LNCAP (cell line): ENCODE measurements around the gene C1orf198.

Source experiments
- TF ChIP-seq, protein P1 (sequence below): fragments of 450-650 bp; IDR thresholded peaks from 2 replicates; pipeline ENCODE4 v1.5.1; 2017; ENCODE audit warnings: mild to moderate bottlenecking

Gene C1orf198

GRCh38 chr1:230865062-230865817 is 3.1 kb downstream of the C1orf198 start:
- TF ChIP-seq, protein P1, sequence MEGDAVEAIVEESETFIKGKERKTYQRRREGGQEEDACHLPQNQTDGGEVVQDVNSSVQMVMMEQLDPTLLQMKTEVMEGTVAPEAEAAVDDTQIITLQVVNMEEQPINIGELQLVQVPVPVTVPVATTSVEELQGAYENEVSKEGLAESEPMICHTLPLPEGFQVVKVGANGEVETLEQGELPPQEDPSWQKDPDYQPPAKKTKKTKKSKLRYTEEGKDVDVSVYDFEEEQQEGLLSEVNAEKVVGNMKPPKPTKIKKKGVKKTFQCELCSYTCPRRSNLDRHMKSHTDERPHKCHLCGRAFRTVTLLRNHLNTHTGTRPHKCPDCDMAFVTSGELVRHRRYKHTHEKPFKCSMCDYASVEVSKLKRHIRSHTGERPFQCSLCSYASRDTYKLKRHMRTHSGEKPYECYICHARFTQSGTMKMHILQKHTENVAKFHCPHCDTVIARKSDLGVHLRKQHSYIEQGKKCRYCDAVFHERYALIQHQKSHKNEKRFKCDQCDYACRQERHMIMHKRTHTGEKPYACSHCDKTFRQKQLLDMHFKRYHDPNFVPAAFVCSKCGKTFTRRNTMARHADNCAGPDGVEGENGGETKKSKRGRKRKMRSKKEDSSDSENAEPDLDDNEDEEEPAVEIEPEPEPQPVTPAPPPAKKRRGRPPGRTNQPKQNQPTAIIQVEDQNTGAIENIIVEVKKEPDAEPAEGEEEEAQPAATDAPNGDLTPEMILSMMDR = no peak

GRCh38 chr1:230864441-230864840 is 3.9 kb downstream of the C1orf198 start:
- TF ChIP-seq, protein P1 = no peak

DNA sequence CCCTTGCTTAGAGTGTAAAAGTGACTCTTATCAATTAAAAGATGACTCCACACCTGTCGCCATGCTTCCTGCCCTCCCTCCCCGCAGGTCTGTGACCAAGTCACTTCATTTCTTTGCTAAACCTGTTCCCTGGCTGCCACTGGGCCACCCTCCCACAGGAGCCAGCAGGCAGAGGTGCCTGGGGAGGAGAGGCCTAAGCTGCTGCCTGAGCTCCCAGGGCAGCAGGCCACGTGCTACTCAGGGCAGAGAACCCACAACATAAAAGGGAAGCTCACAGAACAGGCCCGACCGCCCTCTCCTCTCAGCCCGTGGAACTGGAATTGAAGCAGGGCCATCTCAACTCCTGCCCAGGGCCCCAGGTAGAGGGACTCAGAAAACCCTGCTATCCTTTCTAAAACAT is 4.9 kb downstream of the C1orf198 start:
- TF ChIP-seq, protein P1 = no peak

DNA sequence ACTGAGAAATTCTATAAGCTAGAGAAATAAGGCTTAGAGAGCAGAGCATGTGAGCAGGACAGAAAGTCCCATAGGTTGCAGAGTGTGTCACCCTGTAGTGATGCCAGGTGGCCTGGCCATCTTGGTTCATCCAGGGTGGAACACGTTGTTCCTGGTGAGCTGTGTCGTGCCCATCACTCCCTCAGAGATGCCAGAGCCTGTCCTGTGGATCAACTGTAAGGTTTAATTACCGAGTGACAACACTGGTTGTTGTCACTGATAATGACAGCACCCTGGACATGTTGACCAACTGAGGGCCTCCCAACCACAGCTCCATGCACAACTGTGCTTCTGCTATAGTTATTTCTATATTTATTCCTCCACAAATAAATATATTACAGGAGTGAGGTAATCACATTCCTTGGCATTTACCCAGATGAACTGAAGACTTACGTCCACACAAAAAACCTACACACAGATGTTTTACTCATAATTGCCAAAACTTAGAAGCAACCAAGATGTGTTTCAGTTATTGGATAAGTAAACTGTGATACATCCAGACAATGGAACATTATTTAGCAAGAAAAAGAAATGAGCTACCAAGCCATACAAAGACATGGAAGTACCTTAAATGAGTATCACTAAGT is 6.2 kb downstream of the C1orf198 start:
- TF ChIP-seq, protein P1 = no peak

DNA sequence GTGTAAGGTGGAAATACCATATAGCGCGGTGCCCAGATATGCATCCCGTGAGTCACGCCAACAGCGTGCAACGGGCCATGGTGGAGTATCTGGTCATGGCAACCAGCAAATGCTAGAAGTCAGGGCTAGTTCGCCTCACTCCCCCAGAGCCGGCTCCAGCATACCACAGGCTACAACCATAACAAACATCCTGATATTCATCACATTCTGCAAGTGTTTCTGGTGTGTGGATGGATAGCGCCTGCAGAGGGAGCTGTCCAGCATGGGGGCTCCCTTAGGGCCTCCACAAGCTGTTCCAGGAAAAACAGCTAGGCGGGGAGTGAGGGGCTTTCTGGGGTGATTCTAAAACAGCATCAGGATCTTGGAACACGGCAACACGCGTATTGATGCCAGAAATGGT is 6.8 kb downstream of the C1orf198 start:
- TF ChIP-seq, protein P1 = 0 out of 2 replicates have a peak, but pooled peaks have one; percentile 8

DNA sequence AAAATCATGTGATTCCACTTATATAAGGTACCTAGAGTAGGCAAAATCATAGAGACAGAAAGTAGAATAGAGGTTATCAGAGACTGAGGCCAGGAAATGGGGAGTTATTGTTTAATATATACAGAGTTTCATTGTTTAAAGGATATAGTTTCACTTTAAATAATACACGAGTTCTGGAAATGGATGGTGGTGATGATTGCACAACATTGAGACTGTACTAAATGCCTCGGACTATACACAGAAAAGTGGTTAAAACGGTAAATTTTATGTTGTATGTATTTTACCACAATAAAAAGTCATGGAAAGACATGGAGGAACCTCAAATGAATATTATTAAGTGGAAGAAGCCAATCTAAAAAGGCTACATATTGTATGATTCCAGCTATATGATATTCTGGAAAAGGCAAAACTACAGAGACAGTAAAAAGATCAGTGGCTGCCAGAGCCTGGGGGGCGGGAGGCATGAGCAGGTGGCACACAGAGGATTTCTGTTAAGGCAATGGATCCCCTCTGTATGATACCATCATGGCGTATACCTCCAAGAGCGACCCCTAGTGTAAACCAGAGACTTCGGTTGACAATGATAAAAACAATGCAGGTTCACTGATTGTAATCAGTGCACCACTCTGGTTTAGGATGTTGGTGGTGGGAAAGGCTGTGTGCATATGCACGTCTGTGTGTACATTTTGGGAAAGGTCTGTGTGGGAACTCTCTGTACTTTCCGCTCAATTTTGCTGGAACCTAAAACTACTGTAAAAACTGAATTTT is 7.5 kb downstream of the C1orf198 start:
- TF ChIP-seq, protein P1 = no peak

DNA sequence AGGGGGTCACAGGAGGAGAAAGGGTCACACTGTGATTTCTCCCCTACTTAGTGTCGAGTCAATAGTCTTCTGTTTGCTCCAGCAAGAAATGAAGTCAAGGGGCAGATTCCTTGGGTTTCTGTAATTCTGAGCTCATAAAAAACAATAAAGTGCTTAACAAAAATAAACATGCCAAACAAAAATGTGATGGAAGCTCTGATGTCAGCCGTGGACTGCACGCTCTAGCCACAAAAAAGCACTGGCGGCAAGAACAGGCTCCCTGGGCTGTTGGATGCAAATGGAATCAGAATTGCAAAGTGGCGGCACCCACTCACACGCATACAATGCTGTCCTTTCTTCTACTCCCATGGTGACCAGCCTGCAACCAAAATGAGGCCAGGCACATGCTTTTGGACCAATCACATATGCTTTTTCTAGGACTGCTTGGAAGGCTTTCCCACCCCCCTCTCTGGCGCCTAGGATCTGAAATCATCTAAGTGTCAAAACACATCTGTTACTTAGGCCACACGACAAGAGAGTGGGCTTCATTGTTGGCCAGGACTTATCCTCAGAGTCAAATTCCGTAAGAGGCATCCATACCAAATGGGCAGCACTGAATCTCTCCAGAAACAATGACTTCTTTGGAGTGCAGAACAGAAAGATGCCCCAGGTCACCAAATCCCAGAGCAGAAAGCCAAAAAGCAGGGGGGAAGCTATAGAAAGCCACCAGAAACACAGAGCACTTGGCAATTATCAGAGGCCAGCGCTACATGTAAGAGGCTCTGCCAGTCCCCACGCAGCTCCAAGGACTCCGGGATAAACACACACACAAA is 9.2 kb downstream of the C1orf198 start:
- TF ChIP-seq, protein P1 = no peak
